Pulmonary artery endothelial cell (primary cell): ENCODE results near the gene CST9. TPM values are rescaled to one million over a fixed set of nuclear protein-coding genes. Genes with fewer than 3 reads are reported as not detected.
"Not testable (repeated sequence)": the region's sequence is repeated elsewhere in the genome, so short reads cannot be mapped to it uniquely, and the experiment has no call there.

Experiments used
- DNase-seq: peaks from one replicate; pipeline ENCODE4 v3.0.0-alpha.2; 2011; ENCODE audit warnings: low read depth, low spot score
- total RNA-seq: library from RNA; depleted of rRNA; stranded (reverse); fragments of >200 nt; gene quantifications from 2 replicates; pipeline ENCODE4 v1.2.3, GENCODE V29; 2014

The CST9 gene
- total RNA-seq, 1 donor from 2014 or later = not detected

DNA sequence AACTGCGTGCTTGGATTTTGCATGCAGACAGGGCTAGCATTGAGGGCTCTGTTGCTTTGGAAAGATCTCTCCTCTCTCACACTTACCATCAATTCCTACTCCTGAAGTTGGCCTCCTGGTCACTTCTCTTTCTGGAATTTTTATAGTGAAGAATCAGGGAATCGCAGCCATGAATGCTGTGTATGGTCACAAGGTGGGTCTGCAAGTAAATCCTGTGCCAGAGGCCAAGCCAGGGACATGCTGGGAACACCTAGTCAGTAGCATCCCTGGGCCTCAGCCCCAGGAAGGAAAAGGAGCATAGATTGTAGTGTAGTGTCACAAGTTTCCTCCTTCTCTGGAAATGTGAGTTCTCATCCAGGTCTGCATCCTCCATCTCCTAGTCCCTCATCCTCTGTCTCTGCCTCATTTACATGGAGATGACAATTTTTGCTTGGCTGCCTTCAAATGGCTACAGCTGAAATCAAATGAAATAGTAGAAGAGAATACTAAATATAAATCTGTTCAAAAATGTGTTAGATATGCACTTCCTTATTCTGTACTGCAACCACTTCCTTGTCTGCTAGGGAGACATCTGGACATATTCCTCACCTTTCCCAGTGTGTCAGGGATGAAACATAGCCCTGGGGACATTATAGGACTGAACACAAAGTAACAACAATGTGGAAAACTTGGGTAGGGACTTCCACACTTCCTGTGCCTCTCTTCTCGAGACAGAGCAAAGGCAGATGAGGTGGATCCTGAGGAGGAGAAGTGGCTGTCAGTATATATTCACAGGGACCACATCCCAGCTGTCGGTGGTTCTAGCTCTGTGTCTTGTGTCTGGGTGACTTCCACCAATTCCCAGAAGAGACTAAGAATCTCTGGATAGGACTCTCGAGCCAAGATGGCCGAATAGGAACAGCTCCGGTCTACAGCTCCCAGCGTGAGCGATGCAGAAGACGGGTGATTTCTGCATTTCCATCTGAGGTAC lies 17.0 kb downstream of the CST9 start:
- DNase-seq = no peak

DNA sequence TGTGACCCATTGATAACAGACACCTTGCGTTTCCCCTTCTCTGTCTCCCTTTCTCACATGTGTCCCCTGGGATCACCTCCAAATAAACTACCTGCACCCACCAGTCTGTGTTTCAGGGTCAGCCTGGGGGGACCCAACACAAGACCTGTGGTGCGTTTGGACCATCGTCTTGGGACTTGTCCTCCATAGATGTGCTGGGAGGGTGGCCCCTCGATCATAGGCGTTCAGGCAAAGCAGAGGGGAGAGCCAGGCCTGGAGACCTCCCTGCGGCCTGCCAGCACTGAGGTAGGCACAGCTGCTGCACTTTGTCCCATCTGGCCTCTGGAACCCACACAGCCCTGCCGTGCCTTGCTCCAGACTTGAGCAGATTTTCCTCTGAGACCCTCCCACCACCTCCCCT lies 18.1 kb downstream of the CST9 start:
- no peak for DNase-seq

DNA sequence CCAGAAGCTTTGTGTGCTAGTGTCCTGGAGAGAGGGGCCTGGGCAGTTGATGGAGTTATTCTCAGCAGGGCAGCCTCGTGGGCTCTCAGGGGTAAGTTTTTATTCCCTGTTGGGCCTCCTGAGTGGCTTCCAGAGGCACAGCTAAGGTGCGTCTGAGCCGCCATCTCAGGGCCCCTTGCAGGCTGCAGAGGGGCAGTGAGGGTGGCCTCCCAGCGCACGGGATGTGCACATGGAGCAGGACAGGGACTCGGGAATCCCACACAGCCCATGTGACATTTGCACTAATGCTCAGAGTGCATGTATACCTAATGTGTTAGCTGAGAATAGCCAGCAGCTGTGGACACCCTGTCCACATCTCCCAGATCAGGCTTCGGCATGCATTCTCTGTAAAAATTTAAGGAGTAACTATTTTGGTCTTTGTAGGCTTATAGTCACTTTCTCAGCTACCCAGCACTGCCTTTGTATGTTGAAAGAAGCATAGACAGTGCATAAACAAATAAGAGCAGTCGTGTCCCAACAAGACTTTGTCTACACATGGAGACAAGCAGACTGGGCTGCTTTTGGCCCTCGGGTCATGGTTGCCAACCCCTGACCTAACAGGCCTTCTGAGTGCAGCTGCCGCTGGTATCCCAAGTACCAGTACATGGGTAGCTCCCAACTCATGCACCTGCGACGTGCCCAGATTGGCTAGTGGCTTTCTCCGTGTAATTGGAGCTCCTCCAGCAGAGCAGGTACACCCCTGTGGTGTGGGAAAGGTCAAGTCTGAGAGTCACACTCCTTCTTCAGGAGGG lies 18.8 kb downstream of the CST9 start:
- no peak for DNase-seq

DNA sequence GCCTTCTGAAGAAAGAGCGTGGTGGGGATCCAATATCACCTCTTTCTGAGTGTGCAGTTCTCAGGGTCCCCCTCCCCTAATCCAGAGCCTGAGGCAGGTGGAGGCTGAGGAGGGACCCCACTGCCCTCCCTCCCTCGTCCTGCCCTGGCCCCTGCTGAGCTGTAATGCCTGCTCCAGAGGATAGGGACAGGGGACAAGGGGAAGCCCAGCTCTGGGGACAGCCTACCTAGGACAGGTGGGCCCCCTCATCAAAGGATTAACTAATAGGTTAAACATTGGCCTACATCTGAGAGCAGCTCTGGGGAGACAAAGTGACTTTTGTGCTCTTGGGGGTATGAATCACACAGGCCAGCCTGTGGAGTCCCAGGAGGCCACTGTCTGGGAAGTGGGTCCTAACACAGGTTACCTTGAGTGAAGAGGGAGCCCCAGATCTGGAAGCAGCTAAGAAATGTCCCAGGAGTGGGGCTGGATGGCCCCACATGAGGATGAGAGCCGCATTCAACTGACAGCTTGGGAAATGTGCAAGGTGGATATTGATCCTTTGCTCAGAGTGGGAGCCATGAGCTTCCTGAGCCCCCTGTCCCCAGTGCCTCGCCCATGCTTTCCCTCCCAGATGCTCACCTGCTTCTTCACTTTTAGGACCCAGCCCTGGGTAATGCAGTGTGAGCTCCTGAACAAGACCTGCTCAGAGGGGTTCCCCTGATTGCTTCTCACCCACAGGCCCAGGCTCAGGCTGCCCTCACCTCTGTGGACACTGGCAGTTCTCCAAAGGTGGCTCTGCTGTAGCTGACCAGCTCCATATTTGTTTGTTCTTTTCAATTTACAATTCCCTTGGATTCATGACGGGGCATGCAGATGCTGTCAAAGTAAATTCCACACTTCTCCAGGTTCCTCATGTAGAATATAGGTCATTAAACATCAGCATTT lies 19.6 kb downstream of the CST9 start:
- DNase-seq = no peak

DNA sequence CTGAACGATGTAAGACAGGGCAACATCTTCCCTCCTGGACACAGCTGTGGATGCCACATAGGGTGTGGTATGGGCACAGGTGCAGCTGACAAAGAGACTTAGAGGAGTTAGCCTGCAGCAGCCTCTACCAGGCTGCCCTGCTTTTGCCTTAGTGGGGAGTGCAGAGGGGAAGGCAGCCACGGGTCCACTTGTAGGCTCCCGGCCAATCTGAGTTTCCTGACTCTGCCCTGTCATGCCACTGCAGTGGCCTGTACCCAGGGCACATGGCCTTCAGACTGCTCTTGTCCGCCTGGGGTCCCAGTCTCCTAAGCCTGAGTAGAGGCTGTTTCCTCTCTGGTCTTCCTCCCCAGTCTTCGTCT lies 20.3 kb downstream of the CST9 start:
- DNase-seq = no peak

DNA sequence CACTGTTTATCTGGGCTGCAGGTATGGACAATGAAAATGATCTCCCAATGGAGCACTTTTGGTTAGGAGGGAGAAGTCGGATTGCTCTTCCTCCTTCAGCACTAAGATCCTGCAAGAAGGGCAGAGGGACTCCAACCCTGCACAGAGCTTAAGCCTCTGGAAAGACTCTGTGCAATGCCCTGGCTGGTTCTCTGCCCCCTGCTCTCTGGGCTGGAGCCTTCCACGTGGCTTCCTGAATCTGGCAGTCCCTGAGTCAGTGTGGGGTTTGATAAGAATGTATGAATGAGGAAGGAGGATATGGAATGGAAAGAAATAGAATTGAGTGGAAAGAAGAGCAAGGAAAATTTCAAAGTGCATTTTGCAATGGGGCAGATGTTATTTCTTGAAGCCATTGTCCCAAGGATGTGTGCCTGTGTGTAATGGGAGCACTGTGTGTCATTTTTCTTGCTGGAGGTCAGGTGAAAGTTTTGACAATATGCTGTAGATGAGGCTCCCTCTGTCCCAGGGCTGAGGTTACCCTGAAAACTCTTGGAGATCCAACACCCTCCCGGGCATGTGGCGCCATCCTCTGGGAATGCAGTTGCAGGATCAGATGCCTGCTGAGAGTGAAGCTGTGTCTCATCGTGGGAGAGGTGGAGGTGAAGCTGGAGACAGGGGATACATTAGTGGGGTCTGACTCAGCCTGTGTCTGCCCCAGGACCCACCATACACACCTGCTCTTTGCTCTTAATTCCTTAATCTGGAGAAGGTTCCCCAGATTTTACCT lies 21.1 kb downstream of the CST9 start:
- no peak for DNase-seq

DNA sequence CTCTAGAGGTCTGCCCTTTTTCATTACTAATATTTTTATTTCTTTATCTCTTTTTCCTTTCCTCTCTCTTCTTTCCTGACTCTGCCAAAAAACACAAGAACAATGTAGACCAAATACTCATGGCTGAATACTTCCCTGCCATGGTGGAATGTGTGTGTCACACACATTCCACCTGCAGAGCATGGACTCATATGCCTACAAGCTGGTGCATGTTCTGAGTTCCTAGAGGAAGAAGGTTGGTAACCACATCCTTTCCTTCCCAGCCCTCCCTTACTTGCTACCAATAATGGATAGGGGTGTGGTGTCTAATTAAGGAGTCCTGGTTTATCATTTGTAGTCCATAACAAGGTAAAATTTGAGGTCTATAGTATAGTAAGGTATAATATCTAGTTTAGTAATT lies 22.2 kb downstream of the CST9 start:
- DNase-seq = no peak

DNA sequence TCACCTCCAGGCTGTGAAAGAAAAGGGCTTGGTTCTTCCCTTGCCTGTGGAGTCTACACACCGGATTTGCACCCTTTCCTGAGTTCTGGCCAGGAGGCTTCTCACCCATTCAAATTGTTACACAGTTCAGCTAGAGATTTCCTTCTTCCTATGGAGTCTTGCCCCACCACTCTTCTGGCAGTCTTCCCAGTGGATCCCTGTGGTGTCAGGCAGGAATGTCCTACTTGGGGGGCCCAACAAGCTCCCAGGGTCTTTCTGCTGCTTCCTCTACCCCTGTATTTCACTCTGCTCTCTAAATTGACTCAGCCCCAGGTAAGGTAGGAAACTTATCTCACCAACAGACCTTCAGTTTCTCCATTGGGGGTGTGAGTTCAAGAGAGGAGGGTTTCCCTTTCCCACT lies 23.4 kb downstream of the CST9 start:
- DNase-seq = no peak

DNA sequence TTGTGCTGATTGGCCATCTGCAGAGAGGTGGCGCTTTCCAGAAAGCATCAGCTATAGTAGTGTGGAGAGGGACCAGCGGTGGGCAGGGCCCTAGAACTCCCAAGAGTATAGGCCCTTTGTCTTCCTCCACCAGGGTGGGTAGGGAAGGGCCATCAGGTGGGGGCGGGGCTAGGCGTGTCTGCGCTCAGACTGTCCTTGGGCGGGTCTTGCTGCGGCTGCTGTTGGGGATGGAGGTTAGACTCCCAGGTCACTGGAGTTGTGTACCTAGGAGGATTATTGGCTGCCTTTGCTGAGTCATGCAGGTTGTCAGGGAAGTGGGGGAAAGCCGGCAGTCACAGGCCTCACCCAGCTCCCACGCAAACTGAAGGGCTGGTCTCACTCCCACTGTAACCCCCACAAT lies 23.9 kb downstream of the CST9 start:
- not testable (repeated sequence) for DNase-seq

DNA sequence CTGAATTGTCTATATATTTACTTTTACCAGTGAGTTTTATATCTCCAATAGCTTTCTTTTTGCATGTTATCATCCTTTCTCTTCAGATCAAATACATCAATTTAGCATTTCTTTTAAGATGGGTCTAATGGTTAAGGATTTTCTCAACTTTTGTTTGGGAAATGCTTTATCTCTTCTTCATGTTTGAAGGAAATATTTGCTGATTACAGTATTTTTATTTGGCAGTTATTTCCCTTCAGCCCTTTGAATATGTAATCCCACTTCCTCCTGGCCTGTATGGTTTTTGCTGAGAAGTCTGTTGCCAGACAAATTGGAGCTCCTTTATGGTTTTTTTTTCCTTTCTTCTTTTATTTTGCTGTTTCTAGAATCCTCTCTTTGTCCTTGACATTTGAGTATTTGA lies 30.7 kb downstream of the CST9 start:
- DNase-seq = no peak

DNA sequence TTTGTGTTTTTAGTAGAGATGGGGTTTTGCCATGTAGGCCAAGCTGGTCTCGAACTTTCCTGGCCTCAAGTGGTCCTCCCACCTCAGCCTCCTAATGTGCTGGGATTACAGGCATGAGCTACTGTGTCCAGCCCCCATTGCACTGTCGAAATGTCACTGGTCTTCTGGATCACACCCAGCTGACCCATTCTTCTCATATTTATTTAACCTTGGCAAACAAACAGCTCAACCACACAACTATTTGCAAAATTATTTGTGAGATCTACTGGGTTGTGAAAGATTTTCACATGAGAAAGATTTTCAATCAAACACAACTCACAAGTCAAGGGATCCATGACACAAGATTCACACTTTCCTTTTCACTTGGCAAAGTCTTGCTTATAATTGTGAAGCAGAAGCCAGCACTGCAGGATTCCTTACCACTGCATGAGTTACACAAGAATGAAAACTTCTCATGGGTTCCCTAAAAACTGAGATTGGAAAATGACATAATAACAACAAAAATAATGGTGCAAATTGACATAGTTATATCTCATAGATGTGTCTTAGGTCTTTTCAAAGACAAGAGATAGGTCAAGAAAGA lies 35.4 kb downstream of the CST9 start:
- DNase-seq = no peak

DNA sequence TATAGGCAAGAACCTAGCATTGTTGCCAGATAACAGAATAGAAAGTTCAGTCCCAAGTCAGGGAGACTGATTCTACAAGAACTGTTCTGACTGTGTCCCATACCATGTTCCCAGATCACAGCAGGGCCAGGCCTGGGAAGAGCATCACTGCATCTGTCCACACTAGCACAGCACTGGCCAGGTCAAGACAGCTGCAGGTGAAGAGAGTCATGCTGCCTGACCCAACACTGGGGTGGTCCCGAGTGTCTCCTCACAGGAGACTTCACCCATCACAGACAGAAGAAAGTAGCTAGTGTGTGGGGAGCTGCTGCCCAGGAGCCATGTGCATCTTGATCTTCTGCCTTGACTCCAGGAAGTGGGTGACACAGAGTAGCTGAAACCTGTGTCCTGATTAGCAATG lies 36.1 kb downstream of the CST9 start:
- no peak for DNase-seq

DNA sequence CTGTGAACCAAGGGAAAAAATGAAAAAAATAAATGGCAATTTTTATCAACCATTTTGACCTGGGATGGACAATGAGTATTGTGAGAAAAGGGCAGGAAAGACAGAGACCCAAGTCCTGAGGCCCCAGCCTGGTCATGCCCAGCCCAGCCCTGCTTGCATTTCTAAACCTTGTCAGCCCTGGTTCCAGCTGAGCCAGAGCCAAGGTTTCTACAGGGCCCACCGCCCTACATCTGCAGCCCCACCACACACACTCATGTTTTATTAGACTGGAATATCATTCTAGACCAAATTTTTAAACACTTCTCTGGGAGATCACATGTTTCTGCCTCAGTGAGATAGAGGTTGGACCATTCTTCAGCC lies 36.8 kb downstream of the CST9 start:
- no peak for DNase-seq

DNA sequence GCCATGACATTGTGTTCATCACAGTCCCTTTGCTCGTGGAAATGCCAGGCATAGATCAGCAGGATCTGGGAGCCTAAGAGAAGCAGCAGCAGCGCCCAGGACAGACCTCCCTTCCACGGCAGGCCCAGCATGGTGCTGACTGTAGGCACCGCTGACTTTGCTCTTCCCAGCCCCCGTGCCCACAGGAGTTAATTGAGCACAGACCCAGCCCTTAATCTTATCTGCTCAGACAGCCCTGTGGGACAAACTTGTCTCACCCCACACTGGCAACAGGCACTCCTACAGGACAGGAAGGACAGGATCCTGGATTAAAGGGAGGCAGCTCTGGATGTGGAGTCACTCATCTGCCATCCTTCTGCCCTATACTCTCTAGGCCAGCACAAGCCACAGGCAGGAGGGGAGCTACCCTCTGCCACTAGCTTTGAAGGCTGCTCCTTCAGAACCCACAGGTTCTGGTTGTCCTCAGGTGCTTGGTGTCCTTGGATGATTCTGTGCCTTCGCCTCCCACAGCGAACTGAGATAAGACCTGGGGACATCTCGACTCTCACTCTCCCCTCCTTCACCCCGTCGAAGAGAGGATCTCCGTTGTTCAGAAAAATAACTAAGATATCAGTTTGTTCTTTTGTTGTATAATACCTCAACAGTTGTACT lies 37.3 kb downstream of the CST9 start, which contains the start of gene CST9L:
CST9L (minus strand) TSS at position 165 of the 651 bp plus-strand sequence; CDS start at position 131, 34 bp downstream.
- no peak for DNase-seq

DNA sequence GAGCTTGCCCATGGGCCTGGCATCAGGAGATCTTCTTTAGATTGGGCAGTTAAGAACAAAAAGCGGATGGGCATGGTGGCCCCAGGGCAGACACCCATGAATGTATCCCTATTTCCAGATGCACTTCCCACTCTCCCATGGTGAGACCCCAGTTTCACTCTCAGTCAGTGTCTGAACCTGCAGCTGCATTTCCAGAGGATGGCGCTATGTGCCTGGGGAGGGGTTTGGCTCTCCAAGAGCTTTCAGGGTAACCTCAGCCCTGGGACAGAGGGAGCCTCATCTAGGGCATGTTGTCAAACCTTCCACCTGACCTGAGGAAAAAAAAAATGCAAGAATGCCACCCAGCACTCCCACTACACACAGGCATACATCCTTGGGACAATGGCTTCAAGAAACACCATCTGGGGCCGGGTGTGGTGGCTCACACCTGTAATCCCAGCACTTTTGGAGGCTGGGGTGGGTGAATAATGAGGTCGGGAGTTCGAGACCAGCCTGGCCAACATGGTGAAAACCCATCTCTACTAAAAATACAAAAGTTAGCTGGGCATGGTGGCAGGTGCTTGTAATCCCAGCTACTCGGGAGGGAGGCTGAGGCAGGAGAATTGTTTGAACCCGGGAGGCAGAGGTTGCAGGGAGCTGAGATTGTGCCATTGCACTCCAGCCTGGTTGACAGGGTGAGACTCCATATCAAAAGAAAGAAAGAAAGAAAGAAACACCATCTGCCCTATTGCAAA lies 39.4 kb downstream of the CST9 start:
- DNase-seq = no peak

DNA sequence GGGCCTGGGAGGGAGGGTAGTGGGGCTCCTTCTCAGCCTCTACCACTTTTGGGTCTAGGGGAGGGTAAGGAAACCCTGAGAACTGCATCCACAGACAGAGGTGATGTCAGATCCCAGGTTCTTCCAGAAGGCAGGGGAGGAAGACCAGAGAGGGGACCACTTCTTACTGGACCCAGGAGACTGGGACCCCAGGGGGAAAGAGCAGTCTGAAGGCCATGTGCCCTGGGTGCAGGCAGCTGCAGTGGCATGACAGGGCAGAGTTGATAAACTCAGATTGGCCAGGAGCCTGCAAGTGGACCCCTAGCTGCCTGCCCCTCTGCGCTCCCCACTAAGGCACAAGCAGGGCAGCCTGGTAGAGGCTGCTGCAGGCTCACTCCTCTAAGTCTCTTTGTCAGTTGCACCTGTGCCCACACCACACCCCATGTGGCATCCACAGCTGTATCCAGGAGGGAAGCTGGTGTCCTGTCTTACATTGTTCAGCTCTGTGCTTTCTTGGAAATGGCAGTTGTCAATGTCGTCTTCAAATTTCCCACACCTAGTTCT lies 40.1 kb downstream of the CST9 start:
- no peak for DNase-seq

DNA sequence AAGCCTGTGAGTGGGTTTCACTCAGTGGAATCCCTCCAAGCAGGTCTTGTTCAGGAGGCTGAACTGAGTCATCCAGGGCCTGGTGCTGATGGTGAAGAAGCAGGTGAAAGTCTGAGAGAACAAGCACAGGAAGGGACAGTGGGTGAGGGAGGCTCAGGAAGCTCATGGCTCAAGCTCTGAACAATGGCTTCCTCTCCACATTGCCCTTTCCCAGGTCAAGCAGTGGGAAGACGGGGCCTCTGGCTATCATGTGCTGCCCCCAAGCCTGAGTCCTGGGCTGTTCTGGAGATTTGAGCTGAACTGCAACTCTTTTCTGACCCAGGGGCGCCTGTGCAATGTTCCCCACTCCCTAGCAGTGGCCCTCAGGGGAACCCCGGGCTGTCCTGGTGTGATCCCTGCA lies 40.8 kb downstream of the CST9 start:
- DNase-seq = no peak

DNA sequence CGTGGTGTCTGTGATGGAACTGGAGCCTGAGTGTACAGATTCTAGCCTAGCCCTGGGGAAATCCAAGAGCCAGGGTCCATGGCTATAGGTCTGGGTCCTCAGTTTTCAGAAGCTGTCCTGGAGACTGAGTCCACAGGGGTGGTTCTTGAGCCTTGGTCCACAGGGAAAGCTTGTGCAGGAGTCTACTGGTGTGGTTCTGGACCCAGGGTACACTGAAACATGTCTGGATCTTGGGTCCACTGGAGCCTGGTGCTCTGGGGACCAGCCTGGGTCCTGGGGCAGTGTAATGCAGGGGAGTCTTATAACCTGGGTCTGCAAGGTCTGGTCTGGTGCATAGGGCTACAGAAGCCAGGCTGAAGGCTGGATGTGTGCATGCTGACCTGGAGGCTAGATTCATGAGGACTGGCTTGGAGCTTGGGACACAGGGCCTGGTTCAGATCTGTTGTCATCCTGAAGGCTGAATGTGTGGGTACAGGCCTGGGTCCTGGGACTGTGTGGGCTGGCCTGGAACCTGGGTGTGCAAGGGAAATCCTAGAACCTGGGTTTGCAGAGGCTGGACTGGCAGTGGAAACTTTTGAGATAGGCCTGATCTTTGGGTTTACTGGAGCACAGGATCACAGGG lies 42.9 kb downstream of the CST9 start:
- no peak for DNase-seq
